Stimulated activated effector memory CD8-positive, alpha-beta T cell treated with anti-CD3 and anti-CD28 coated beads, Interleukin-12 subunit alpha, Interleukin-12 subunit beta, amount 100 ng/mL, for 72 hours (primary cell): Measurements from ENCODE around the gene RNF169.
A peak's percentile ranks its signal among the peaks of the same experiment; 100 is the strongest.

Source experiments
- ATAC-seq: fragments of 150-1000 bp; cut with Tn5 transposase; 2 replicates; pipeline ENCODE4 v1.10.0; 2021
- DNase-seq, 2 donors: peaks; one replicate each; pipeline ENCODE4 v3.0.0; 2021 to 2022; ENCODE audit warnings: low spot score in 2 of 2
- H3K27ac Mint-ChIP-seq: one replicate; pipeline ENCODE4 v1.8.0; 2022; ENCODE audit warnings: mild to moderate bottlenecking, mixed read lengths
- H3K36me3 Mint-ChIP-seq: one replicate; pipeline ENCODE4 v1.8.0; 2022; ENCODE audit warnings: mild to moderate bottlenecking, mixed read lengths
- H3K4me1 Mint-ChIP-seq: one replicate; pipeline ENCODE4 v1.8.0; 2022; ENCODE audit warnings: mixed read lengths
- H3K4me3 Mint-ChIP-seq: one replicate; pipeline ENCODE4 v1.8.0; 2022; ENCODE audit warnings: mild to moderate bottlenecking, mixed read lengths
- H3K9me3 Mint-ChIP-seq: one replicate; pipeline ENCODE4 v1.8.0; 2022; ENCODE audit warnings: mixed read lengths

The RNF169 gene

DNA sequence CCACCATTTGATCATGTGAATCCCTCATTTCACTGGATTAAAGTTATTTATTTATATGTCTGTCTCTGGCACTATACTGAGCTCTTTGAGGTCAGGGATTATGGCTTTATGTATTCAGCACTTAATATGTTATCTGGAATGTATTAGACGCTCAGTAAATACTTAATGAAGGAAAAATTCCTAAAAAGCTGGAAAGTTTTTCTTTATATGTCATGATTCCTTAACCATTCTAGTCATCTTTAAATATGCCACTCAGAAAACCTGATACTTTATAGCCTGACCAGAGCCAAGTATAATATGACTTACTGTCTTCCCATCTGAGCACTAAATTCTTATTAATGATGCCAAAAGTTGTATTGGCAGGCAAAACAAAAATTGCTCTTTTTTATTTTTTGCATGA lies 27.1 kb downstream of the RNF169 start:
- no peaks in the 10 kb centered on the region for H3K9me3 Mint-ChIP-seq
- no peak for ATAC-seq

DNA sequence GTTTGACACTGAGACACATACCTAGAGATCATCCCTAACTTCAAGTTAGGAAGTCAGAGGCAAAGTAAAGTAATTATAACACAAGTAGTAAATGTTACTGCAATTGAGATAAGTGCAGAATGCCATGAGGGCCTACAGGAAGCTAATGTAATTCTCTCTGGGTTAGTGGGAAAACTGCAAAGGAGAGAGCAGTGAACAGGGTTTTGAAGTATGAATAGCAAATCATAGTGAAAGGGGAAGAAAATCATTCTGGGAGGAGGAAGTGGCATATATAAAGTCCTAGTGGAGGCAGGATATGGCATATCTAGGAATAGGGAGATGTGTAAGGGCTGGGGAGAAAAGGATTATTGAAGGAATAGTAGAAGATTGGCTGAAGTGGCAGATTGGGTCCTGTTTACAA lies 27.9 kb downstream of the RNF169 start:
- Mint-ChIP-seq H3K4me1 (peaks cover 27% of the 10 kb centered on the region), H3K9me3 (no peaks in the 10 kb centered on the region), H3K4me3 (no peak overlapping the region), H3K36me3 (no peaks in the 10 kb centered on the region), H3K27ac (no peak overlapping the region)
- ATAC-seq (no peak), DNase-seq (no peak)

More for the DNA sequence above, 27.1 kb downstream of the RNF169 start:
- H3K27ac Mint-ChIP-seq = no peak overlapping the region
- no peak overlapping the region for H3K4me3 Mint-ChIP-seq
- no peaks in the 10 kb centered on the region for H3K36me3 Mint-ChIP-seq
- peaks cover 33% of the 10 kb centered on the region for H3K4me1 Mint-ChIP-seq
- DNase-seq = no peak

DNA sequence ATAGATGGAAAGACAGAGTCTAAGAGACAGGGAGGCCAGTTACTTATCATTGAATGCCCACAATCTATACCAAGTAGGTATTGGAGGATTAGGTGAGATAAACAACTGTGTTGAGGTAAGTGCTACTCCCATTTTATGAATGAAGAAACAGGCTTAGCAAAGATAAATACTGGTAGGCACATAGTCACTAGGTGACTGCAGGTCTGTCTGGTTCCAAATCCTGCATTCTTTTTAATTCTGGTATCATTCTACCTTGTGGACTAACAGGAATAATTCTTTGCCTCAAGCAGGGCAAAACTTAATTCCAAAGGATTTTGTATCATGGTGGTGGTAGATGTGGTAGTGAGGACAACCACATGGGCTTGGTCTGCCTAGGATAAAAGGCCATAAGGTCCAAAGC lies 28.4 kb downstream of the RNF169 start:
- DNase-seq = no peak
- Mint-ChIP-seq H3K4me3 (no peak overlapping the region), H3K36me3 (no peaks in the 10 kb centered on the region), H3K4me1 (peaks cover 27% of the 10 kb centered on the region), H3K9me3 (no peaks in the 10 kb centered on the region), H3K27ac (no peak overlapping the region)
- no peak for ATAC-seq

DNA sequence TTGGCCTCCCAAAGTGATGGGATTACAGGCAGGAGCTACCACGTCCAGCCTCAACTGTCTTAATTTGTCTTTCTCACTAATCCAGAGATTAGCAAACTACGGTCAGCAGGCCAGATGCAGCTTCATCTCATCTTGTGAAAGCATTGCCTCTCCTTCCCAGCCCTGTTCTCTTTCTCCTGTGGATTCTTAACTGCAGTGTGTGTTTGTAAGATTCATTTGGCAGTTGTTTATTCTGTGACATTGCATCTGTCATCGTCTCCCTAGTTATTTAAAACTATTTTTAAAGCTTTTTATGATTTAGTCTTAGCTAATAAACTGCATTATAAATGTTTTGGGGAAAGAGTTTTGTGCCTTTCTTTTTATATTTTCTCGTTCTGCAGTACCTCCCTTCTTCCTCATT lies 29.2 kb downstream of the RNF169 start:
- DNase-seq (no peak), ATAC-seq (no peak)
- Mint-ChIP-seq H3K4me3 (no peak overlapping the region), H3K4me1 (peaks cover 25% of the 10 kb centered on the region), H3K36me3 (no peaks in the 10 kb centered on the region), H3K9me3 (no peaks in the 10 kb centered on the region), H3K27ac (no peak overlapping the region)

DNA sequence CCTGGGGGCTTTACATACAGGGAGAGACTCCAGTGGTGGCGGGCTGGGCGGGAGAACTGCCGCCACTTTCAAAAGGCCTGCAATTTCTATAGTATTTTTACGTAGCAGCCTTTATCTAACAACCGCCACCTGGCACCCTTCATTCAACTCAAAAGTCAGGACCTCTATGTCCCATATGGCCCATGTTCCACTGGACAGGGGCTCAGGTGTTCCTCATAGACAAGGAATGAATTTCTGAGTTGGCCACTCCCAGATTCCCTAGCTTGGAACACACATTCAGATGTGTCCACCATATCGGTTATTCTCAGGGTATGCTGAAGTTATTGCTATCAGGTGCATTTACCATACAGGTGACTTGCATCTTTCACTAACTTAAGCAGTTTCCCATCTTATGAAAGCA lies 29.9 kb downstream of the RNF169 start:
- Mint-ChIP-seq H3K4me1 (peaks cover 28% of the 10 kb centered on the region), H3K36me3 (no peaks in the 10 kb centered on the region), H3K9me3 (no peaks in the 10 kb centered on the region), H3K4me3 (no peak overlapping the region), H3K27ac (no peak overlapping the region)
- DNase-seq (no peak), ATAC-seq (no peak)

DNA sequence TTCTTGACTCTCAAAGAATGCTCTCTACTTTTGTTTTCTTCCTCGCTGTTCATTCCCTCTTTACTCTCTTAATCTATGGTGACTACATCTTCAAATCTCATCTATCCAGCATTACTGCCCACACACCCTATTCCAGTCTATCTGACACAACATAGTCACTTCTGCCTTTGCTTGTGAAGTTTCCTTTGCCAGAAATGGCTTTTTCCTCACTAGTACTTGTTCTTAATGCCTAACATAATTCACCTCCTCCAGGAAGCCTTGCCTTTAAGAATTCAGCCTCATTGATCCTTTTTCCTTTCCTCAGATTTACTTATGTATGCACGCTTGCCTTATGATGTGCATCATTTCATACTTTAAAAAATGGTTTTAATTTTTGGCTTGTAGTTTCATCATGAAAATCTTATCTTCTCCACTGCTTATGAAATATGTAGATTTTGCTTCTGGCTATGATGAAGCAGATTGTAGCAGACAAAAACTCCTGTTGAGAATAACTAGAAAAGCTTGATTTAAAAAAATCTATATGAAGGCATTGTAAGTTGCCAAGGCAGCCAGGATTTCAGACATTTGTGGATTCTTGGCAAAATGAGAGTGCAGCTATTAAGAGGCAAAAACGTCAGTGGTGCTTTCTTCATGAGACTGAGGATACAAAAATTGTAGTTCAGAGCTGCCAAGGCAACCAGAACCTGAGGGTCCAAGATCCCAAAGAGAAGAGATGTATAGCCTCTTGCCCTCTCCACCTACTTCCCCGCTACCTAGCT lies 31.8 kb downstream of the RNF169 start:
- DNase-seq (no peak), ATAC-seq (no peak)
- H3K36me3 Mint-ChIP-seq = no peaks in the 10 kb centered on the region
- H3K4me1 Mint-ChIP-seq = peaks cover 32% of the 10 kb centered on the region
- no peaks in the 10 kb centered on the region for H3K9me3 Mint-ChIP-seq
- H3K4me3 Mint-ChIP-seq = no peak overlapping the region
- no peak overlapping the region for H3K27ac Mint-ChIP-seq

DNA sequence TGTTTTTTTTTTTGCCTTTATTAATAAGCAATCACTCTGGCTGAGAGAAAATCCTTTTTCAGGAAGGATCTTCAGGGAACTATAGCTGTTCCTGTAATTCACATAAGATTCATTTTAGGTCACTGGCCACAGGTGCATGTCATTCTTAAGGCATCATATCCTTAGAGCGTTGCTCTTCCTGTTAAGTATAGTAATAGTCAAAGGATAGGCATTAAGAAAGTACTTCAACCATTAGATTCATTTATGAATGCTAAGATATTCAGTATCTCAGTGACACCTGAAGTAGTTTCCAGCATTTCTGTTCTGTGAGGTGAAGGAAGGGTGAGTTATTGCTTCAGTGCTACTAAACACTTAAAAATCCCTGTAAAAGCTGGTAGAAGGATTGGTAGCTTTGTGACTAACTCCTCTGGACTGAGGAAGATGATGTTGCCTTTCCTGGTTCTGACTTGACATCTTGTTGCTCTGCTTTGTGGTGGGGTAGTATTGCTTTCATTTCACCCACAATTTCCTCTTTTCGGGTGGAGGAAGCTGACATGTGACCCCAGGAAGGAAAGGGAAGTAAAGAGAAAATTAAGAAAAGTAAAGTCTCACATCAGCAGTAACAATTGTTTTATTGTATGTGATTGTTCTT lies 34.7 kb downstream of the RNF169 start:
- H3K36me3 Mint-ChIP-seq = no peaks in the 10 kb centered on the region

DNA sequence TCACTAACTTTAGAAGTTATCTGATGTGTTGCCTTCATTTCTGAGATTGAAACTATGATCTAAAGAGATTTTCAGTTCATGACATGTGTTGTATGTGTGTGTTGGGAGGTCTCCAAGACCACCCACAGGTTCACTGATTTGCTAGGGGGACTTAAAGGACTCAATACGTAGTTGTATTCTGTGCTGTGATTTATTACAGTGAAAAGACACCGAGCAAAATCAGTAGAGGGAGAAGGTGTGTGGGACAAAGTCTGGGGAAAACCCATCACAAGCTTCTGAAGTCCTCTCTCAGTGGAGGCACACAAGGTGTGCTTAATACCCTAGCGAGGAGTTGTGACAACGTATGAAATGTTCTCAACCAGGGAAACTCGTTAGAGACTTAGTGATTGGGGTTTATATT lies 35.6 kb downstream of the RNF169 start:
- ATAC-seq (peak; percentile 69), DNase-seq (no peak)
- peaks cover 1% of the 10 kb centered on the region for H3K36me3 Mint-ChIP-seq
- peak overlapping the region; percentile 32 for H3K27ac Mint-ChIP-seq
- H3K9me3 Mint-ChIP-seq = no peaks in the 10 kb centered on the region
- H3K4me3 Mint-ChIP-seq = peak overlapping the region; percentile 39
- peaks cover 21% of the 10 kb centered on the region for H3K4me1 Mint-ChIP-seq

More for the DNA sequence above, 34.7 kb downstream of the RNF169 start:
- ATAC-seq (peak; percentile 89), DNase-seq (no peak)
- peak overlapping the region; percentile 39 for H3K4me3 Mint-ChIP-seq
- no peaks in the 10 kb centered on the region for H3K9me3 Mint-ChIP-seq
- peak overlapping the region; percentile 32 for H3K27ac Mint-ChIP-seq
- peaks cover 21% of the 10 kb centered on the region for H3K4me1 Mint-ChIP-seq

DNA sequence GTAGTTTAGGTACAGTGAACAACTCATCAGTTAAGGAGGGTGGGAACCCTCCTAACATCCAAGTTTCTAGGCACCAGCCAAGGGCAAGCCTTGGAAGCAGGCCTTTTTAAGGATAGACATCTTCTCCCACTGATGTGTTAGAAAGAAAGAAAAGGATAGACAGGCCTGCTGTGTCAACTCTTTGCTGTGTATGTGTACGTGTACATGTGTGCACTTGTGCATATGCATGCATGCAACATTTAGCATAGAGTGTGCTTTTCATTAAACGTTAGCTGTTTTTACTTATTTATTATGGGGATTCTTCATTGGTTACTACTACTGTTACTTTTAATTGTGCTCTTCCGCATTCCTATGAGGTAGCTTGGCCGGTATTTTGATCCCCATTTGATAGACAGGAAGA lies 36.1 kb downstream of the RNF169 start:
- peaks cover 21% of the 10 kb centered on the region for H3K4me1 Mint-ChIP-seq
- H3K27ac Mint-ChIP-seq = no peak overlapping the region
- no peaks in the 10 kb centered on the region for H3K9me3 Mint-ChIP-seq
- ATAC-seq (no peak), DNase-seq (no peak)
- peaks cover 6% of the 10 kb centered on the region for H3K36me3 Mint-ChIP-seq
- no peak overlapping the region for H3K4me3 Mint-ChIP-seq

DNA sequence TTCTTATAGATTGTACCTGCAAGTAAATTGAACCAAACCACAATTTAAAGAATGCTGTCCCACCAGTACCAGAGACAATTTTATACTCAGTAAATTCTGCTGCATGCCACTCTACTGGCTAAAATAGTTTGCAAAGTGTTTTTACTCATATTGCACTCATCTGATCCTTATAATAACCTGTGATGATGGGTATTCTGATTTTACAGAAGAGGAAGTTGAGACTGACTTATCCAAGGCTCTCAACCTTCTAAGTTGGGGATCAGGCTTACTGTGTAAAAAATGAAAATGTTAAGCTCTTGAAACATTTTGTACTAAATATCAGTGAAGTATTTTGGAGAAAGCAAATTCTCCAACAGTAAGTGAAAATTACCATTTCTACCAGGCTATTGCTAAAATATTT lies 37.9 kb downstream of the RNF169 start:
- Mint-ChIP-seq H3K9me3 (no peaks in the 10 kb centered on the region), H3K36me3 (peaks cover 18% of the 10 kb centered on the region), H3K27ac (no peak overlapping the region), H3K4me3 (no peak overlapping the region), H3K4me1 (peaks cover 21% of the 10 kb centered on the region)
- DNase-seq (no peak), ATAC-seq (no peak)

DNA sequence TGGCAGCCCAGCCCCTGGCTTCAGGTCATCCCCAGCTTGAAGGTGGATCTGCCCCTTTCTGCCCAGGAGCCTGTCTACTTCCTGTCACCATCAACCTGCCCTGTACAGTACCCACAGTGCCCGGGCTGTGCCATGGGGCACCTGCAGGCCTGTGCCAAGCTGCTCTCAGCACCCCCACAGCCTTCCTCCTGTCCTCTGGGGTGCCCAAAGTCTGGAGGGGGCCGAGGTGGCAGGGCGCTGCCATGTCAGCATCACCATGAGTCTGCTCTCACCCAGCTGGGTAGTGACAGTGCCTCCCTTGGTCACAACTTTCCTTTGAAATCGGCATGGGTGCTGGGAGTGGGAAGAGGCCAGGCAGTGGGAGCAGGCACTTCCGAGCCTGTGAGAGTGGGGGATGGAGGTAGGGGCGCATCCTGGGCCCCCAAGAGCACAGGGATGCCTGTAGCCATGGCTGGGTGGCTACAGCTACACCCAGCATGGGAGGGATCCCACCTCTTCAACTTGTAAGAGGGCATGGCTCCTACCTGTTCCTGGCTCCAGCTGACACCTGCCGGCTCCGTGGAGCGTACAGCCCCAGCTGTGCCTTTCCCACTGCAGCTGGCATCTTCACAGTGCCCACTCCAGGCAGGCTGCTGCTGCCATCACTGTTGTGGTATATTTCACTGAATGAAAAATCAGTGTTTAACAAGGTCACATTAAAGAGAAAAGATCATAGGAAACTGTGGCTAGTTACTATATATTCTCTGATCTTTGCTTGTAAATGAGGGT lies 42.9 kb downstream of the RNF169 start:
- peaks cover 29% of the 10 kb centered on the region for H3K36me3 Mint-ChIP-seq
- H3K9me3 Mint-ChIP-seq = no peaks in the 10 kb centered on the region
- no peak overlapping the region for H3K27ac Mint-ChIP-seq

DNA sequence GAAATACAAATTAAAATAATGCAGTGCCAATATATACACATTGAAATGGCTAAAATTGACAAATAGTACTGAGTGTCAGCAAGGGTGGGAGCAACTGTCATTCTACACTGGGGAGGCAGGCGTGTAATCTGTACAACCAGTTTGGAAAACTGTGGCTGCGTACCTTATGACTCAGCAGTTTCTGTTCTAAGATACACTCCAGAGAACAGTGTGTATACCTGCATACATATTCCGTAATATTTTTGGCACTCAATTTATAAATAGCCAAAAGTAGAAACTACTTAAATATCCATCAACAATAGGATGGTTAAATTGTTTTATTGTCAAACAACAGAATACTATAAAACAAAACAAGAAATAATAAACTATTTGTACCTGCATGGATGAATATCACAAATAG lies 57.6 kb downstream of the RNF169 start:
- Mint-ChIP-seq H3K27ac (no peak overlapping the region), H3K4me3 (no peak overlapping the region), H3K36me3 (peaks cover 15% of the 10 kb centered on the region), H3K9me3 (no peaks in the 10 kb centered on the region), H3K4me1 (peaks cover 7% of the 10 kb centered on the region)
- DNase-seq = no peak
- no peak for ATAC-seq

More for the DNA sequence above, 42.9 kb downstream of the RNF169 start:
- no peak for DNase-seq
- H3K4me1 Mint-ChIP-seq = no peaks in the 10 kb centered on the region
- ATAC-seq = no peak
- no peak overlapping the region for H3K4me3 Mint-ChIP-seq

DNA sequence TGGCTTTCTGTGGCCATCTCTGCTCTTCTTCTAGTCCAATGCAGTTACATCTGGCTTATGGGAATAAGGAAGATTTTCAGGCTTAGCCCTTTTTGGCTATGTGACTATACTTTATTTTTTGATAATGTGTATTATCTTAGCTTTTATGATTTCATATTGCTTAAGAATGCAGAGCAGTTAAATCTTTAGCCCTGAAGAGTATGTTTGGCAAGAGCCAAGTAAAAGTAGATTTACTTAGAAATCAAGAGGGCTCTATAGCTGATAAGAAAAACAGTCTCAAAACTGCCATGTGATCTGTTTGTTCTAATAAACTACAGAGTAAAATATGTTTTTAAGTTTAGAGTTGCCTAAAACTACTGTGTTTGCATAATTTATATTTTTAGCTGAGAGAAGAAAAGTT lies 61.2 kb downstream of the RNF169 start:
- Mint-ChIP-seq H3K4me1 (peaks cover 5% of the 10 kb centered on the region), H3K36me3 (peaks cover 29% of the 10 kb centered on the region), H3K9me3 (no peaks in the 10 kb centered on the region), H3K27ac (peak overlapping the region; percentile 52), H3K4me3 (no peak overlapping the region)
- no peak for ATAC-seq
- DNase-seq = no peak

DNA sequence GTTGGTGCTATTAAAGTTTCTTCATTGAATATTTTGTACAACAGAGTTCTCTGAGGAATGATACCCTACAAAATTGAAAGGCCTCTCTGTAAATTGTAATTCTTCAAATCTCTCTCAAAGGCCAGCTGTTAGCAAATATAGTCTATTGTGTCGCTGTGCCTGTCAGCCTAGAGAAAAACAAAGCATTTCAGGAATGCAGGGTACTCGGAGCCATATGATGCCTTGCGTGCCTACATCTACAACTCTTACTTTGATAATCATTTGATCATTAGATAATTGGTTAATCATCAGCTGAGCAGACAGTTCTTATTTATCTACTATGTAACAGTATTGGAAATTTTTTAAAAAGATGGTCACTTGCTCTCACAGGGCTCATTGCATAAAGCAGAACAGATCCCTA lies 67.3 kb downstream of the RNF169 start:
- no peak overlapping the region for H3K4me3 Mint-ChIP-seq
- no peaks in the 10 kb centered on the region for H3K9me3 Mint-ChIP-seq
- no peak for ATAC-seq
- DNase-seq = no peak
- peaks cover 51% of the 10 kb centered on the region for H3K4me1 Mint-ChIP-seq
- peaks cover 28% of the 10 kb centered on the region for H3K36me3 Mint-ChIP-seq
- peak overlapping the region; percentile 78 for H3K27ac Mint-ChIP-seq

DNA sequence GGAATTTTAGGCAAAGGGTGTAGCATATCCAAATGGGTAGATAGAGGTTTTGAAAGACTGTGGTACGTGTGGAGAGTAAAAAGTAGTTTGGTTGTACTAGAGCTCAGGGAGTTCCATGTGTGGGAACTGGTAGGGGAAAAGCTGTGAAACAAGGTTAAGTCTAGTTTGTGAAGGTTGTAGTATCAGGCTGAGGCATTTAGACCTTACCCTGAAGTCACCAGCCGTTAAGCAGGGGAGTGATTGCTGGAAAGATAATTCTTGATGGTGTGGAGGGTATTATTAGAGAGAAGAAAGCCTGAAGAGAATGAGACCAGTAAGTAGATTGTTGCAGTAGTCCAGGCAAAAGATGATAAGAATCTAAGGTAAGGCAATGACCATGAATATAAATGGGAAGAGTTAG lies 68.0 kb downstream of the RNF169 start:
- H3K4me3 Mint-ChIP-seq = no peak overlapping the region
- no peak for ATAC-seq
- H3K9me3 Mint-ChIP-seq = no peaks in the 10 kb centered on the region
- peaks cover 26% of the 10 kb centered on the region for H3K36me3 Mint-ChIP-seq
- peaks cover 55% of the 10 kb centered on the region for H3K4me1 Mint-ChIP-seq
- H3K27ac Mint-ChIP-seq = peak overlapping the region; percentile 78
- DNase-seq = no peak
